ENCODE data around the gene FGG.

FGG gene

DNA sequence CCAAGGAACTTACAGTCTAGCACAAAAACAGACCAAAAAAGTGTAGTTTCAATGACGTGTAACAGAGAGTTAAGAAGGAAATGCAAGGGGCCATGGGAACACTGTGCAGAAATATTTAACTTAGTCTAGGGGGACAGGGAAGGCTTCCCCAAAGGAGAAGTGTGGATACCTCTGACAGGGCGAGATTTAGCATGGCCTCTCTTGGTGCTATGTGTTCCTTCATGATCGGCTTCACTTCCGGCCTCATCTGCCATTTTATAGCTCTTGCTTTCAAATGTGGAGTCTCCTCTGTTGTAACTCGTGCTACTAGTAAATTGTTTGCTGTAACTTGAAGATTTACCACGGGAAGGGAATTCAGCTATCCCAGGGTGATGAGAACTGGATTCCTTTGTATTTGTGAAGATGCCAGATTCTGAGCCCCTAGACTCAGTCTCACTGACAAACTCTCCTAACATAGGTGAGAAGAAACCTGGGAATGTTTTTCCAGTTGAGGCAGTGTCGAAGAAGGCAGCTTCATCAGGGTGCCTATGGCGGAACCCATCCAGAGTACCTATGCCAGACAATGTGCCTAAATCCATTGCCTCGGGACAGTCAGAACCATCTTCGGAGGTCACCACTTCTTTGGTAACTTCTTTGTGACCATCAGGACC is 27.0 kb downstream of the FGG start:
- no peak for DNase-seq

DNA sequence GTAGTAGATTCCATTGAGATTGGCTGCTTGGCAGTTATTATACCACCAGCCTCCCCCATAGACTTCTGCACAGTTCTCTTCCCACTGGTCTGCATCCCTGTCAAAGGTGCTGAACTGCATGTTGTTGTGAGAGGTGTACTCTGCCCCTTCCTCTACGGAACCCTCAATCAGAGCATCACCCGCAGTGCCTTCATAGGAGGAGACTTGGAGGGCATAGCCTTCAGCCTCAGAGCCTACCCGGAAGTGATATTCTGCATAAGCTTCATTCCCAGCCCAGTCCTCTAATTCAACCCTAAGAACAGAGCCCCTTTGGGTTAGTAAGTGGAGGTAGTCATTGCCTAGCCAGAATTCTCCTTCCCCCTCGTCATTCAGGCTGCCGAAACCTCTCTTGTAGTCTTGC is 28.2 kb downstream of the FGG start:
- no peak for DNase-seq

DNA sequence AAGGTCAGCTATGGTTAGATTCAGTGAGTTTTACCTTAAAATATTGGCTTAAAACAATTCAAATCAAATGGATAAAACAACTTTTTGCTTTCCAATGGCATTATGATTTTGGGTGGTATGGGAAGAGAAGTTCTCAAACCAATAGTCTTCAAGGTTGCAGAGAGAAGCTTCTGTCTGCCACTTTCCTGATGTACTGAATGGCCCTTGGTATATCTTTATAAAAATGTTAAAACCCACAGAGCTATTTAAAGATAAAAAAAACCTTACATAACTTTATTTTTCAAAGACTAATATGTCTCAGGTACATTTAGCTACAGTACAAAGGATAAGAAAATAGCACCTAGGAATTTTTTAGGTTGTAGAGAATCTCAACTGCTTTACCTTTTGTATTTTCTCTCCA is 28.8 kb downstream of the FGG start:
- no peak for DNase-seq

DNA sequence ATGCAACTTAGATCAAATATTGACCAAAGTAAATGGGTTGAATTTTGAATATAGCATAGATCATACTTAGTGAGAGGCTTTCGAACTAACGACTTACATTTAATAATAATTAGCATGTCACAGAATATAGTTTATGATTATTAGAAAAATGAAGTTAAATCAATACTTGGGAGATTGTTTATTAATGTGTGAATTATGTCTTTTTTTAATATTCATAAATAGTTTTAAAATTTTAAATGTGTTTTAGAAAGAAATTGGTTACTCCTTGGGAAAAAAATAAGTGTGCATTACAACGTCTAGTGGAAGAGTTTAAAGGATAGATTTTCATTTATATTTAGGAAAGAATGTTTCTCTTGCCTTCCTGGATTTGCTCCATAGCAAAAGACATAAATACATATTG is 29.2 kb downstream of the FGG start:
- no peak for DNase-seq

DNA sequence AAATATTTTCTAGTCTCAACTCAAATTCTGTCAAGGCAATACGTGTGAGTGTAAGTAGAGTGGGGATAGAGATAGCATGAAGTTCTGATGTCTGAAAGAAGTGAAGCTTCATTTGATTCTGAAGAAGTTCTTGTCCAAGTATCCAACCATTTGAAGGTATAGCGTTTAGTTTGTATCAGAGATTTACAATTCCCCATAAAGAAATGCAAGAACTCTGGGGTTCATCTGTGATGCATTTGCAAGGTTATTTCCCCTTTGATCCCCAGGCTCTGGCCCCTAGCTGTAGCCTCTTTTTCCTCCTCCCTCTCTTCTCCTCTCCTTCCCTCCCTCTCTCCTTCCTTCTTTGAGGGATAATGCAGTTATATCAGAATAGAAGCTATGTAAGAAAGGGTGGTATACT is 29.7 kb downstream of the FGG start:
- DNase-seq, result no peak

DNA sequence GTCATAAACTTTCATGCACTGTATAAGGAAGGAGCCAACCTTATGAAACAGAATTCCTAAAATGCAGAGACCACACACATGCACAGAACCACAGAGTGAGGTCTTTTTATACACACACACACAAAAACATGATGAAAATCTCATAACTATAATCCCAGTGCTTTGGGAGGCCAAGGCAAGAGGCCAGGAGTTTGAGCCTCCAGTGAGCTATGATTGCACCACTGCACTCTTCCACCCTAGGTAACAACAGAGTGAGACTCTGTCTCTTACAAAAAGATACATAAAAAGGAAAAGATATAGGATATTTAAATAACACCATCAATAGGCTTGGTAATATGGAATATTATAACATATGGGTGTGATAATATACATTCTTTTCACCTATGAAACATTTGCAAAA is 32.5 kb downstream of the FGG start:
- no peak for DNase-seq

DNA sequence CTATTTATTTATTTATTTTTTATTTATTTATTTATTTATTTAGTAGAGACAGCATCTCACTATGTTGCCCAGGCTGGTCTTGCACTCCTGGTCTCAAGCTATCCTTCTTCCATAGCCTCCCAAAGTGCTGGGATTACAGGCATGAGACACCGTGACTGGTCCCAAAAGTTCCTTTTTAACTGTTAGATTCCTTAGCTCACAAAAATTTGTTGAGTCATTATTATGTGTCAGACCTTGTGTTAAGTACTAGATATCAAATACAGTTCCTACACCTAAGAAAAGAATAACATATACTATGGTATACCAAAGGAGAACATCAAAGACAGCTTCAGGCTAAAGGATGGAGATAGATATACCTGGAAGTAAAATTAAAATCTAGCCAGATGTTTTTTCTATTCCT is 33.5 kb downstream of the FGG start:
- no peak for DNase-seq

DNA sequence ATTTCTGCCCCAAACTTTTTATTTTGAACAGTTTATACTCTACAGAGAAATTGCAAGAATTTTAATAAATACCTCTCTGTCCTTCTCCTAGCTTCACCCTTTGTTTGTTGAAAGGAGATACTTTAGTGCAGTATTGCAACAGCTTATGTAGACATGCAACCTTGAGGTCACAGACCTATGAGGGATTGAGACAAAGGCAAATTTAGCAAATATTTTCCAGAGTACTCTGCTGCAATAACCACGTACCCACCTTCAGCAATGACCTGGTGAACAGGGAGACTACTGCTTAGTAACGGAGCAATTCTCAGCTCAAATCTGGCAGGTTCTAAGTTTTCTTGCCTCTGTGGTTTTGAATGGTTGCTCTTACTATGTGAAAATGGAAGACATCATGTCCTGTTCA is 35.1 kb downstream of the FGG start:
- no peak for DNase-seq

DNA sequence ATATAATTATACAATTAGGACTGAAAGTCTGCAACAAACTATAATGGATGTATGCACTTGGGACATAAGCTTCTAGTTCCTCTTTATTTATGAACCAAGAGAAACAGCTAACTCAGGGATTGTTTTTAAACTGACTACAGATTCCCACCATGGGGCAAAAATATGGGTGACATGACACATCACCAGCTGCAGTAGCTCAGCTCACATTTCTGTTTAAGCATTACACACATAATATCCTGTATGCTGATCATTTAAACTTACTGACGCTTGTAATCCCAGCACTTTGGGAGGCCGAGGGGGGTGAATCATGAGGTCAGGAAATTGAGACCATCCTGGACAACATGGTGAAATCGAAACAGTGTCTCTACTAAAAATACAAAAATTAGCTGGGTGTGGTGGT is 38.1 kb downstream of the FGG start:
- DNase-seq, result no peak

DNA sequence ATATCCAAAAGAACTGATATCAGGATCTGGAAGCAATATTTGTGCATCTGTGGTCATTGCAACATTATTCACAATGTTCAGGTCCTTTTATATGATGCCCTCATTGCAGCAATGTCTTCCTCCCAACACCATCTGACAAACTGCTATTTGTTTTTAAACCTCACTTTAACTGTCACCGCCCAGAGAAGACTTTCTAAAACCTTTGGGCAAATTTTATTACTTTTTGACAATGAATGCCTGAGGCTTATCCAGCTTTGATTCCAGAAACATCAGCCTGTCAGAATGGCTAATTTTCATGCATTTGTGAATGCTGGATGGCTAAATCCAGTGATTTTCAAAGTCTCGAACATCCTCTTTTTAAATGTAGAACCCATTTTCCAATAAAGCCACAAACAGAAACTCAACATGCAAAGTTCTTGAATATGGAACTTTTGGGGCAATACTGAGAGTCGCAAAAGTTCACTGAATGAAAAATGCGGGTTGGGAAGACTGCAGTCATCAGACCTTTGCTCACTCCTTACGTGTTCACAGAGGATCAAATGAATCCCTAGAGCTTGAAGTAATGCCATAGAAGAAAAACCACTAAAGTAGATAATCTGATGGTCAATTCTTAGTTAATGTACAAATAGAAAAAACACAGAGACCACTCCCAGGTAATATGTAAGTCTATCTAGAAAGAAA is 39.1 kb downstream of the FGG start:
- DNase-seq, result no peak

DNA sequence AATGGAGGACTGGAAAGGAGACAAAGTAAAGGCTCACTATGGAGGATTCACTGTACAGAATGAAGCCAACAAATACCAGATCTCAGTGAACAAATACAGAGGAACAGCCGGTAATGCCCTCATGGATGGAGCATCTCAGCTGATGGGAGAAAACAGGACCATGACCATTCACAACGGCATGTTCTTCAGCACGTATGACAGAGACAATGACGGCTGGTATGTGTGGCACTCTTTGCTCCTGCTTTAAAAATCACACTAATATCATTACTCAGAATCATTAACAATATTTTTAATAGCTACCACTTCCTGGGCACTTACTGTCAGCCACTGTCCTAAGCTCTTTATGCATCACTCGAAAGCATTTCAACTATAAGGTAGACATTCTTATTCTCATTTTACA is 42.9 kb downstream of the FGG start:
- DNase-seq, result no peak

DNA sequence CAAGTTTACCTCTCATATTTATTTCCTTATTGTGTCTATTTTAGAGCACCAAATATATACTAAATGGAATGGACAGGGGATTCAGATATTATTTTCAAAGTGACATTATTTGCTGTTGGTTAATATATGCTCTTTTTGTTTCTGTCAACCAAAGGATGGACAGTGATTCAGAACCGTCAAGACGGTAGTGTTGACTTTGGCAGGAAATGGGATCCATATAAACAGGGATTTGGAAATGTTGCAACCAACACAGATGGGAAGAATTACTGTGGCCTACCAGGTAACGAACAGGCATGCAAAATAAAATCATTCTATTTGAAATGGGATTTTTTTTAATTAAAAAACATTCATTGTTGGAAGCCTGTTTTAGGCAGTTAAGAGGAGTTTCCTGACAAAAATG is 43.4 kb downstream of the FGG start:
- no peak for DNase-seq

DNA sequence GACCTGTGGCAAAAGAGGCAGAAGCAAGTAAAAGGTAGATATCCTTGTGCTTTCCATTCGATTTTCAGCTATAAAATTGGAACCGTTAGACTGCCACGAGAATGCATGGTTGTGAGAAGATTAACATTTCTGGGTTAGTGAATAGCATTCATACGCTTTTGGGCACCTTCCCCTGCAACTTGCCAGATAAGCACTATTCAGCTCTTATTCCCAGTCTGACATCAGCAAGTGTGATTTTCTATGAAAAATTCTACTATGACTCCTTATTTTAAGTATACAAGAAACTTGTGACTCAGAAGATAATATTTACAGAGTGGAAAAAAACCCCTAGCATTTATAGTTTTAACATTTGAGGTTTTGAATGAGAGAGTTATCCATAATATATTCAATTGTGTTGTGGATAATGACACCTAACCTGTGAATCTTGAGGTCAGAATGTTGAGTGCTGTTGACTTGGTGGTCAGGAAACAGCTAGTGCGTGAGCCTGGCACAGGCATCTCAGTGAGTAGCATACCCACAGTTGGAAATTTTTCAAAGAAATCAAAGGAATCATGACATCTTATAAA is 45.7 kb downstream of the FGG start:
- DNase-seq, result no peak

DNA sequence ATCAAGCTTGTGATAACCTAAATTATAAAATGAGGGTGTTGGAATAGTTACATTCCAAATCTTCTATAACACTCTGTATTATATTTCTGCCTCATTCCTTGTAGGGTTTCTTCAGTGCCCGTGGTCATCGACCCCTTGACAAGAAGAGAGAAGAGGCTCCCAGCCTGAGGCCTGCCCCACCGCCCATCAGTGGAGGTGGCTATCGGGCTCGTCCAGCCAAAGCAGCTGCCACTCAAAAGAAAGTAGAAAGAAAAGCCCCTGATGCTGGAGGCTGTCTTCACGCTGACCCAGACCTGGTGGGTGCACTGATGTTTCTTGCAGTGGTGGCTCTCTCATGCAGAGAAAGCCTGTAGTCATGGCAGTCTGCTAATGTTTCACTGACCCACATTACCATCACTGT is 46.8 kb downstream of the FGG start:
- no peak for DNase-seq

DNA sequence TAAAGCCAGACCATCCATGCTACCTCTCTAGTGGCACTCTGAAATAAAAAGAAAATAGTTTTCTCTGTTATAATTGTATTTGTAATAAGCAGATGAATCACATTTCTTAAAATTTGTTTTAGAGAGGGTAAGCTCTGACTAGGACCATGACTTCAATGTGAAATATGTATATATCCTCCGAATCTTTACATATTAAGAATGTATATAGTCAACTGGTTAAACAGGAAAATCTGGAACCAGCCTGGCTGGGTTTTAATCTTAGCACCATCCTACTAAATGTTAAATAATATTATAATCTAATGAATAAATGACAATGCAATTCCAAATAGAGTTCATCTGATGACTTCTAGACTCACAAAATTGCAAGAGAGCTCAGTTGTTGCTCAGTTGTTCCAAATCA is 48.1 kb downstream of the FGG start:
- no peak for DNase-seq

DNA sequence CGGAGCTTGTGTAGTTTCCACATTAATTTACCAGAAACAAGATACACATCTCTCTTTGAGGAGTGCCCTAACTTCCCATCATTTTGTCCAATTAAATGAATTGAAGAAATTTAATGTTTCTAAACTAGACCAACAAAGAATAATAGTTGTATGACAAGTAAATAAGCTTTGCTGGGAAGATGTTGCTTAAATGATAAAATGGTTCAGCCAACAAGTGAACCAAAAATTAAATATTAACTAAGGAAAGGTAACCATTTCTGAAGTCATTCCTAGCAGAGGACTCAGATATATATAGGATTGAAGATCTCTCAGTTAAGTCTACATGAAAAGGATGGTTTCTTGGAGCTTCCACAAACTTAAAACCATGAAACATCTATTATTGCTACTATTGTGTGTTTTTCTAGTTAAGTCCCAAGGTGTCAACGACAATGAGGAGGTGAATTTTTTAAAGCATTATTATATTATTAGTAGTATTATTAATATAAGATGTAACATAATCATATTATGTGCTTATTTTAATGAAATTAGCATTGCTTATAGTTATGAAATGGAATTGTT is 49.7 kb downstream of the FGG start, which contains the start of gene FGB:
TSS of gene FGB (plus strand) at position 315 of the 558 bp plus-strand sequence. CDS start at position 323, 8 bp downstream.
- DNase-seq, result no peak

DNA sequence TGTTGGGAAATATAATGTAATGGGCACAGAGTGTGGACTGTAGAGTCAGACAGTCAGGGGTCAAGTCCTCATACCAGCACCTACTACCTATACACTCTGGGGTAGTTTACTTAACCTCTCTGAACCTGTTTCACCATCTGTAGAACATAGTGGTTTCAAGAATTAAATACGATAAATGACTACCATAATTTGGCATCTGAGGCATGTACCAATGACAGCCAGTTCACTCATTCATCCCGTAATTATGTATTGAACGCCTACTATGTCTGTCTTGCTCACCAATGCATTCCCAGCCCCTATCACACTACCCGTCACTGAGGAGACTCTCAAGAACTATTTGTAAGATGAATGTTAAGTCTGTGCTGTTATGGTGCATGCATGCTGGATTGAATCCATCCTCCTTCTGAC is 51.6 kb downstream of the FGG start:
- DNase-seq, result no peak

DNA sequence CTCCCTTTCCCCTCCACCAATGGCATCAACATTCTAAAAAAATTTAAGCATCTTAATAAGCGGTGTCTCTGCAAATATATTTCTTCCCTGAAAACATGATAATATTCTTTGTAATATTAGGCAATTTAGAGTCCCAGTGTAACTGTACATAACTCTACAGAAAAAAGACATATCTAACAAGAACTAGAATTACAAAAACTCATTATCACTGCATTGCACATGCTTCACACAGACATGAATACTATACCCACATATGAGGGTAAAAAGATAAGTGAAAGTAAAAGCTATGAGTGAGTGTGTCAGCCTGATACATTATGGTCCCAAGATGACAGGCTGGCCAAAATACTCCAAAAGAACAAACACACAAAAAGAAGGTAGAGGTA is 52.0 kb downstream of the FGG start:
- DNase-seq, result no peak

DNA sequence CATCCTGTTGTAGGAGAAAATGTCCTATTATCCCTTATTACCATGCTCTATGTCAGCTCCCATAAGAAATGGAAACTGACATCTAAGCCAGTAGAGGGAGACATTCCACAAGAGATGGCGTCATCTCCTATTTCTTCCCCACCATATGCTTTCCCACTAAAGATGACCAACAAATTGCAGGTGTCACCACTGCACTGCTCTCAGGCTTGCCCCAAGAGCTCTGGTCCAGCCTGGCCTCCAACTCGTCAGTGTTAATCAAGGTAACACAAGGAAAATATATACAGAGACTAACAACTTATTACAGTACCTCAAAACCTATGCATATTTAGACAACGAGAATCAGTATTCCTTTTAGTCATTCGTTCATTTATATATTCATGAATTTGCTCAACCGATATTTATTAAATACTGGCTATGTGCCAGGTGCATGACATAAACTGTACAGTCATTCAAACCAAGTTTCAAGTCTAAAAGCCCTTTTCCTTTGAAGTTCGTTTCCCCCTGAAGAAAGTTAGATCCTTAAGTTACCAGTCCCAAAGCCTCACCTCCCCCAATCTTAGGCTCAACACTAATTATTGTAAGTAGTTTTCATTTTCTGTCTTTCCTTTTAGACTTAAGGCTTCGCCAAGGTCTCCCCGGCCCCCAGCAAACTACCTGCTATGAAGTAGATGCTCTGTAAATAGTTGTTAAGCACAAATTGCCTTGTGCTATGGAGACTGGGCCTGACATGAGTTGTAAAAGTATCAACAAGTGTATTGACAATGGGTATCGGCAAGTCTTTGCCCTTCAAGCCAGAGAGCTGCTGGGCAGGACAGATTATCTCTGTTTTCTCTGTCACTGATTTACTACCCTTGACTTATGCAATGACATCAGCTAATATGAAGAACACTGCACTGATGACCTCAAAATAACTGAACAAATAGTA is 52.7 kb downstream of the FGG start:
- DNase-seq, result peak; percentile 50

DNA sequence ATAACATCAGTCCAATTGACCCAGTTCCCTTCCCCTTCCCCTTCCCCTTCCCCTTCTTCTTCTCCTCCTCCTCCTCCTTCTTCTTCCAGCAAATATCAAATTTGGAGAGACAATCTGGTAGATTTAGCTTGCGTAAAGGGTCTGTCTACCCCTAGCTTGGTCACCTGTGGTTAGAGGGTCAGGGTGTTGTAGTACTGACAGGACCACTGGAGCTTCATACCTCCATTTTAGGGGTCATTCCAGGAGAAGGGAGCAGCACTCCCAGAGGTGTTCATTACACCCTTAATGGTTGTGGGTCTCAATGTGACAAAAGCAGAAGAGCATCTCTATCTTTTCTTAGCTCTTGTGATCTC is 53.3 kb downstream of the FGG start:
- DNase-seq, result no peak
